Nephron (organoid): Measurements from ENCODE around the gene SMIM26.

Source experiments
- H3K27ac Mint-ChIP-seq, 3 experiments: 2 replicates each; pipeline ENCODE4 v1.8.0; 2020; ENCODE audit warnings: mixed read lengths in 3 of 3, mild to moderate bottlenecking in 2 of 3, moderate library complexity in 1 of 3
- H3K27me3 Mint-ChIP-seq: 2 replicates; pipeline ENCODE4 v1.8.0; 2021; ENCODE audit warnings: low read depth, mild to moderate bottlenecking, moderate library complexity, mixed read lengths
- H3K36me3 Mint-ChIP-seq: 2 replicates; pipeline ENCODE4 v1.8.0; 2020; ENCODE audit warnings: low read depth, mixed read lengths
- H3K4me1 Mint-ChIP-seq: 2 replicates; pipeline ENCODE4 v1.8.0; 2020; ENCODE audit warnings: mixed read lengths
- H3K4me3 Mint-ChIP-seq, 3 experiments: 2 replicates each; pipeline ENCODE4 v1.8.0; 2020; ENCODE audit warnings: mild to moderate bottlenecking in 3 of 3, mixed read lengths in 3 of 3, moderate library complexity in 2 of 3
- H3K9me3 Mint-ChIP-seq: 2 replicates; pipeline ENCODE4 v1.8.0; 2020; ENCODE audit warnings: mixed read lengths
- TF ChIP-seq, protein P1 (sequence below), 3 experiments: fragments of 200-600 bp; sonication (generic); IDR thresholded peaks; one replicate each; pipeline ENCODE4 v1.5.0; 2021; ENCODE audit warnings: antibody characterized with exemption in 3 of 3; ENCODE audit not compliant: unreplicated experiment in 3 of 3

Gene SMIM26

DNA sequence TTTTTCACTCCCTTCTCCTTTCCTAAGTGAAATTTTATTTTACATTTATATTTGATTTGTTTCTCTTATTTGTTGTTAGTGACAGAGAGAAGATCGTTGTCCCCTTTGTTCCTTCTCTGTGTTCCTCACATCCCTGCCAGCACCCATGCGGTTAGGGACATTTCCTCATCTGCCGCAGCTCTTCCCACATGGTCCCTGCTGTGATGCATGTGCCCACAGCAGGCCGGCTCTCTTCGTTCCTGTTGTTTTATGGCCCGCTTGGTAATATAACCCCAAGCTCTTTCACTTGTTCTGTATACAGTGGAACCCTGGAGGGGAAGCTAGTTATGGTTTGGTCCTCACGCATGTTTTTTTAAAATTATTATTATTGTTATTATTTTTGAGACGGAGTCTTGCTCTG lies 44.3 kb downstream of the SMIM26 start:
- Mint-ChIP-seq H3K4me1 (no peaks in the 10 kb centered on the region), H3K36me3 (peaks cover 19% of the 10 kb centered on the region), H3K27ac (no peak overlapping the region), H3K27me3 (peaks cover 4% of the 10 kb centered on the region), H3K9me3 (peaks cover 4% of the 10 kb centered on the region), H3K4me3 (no peak overlapping the region)
- TF ChIP-seq, protein P1, sequence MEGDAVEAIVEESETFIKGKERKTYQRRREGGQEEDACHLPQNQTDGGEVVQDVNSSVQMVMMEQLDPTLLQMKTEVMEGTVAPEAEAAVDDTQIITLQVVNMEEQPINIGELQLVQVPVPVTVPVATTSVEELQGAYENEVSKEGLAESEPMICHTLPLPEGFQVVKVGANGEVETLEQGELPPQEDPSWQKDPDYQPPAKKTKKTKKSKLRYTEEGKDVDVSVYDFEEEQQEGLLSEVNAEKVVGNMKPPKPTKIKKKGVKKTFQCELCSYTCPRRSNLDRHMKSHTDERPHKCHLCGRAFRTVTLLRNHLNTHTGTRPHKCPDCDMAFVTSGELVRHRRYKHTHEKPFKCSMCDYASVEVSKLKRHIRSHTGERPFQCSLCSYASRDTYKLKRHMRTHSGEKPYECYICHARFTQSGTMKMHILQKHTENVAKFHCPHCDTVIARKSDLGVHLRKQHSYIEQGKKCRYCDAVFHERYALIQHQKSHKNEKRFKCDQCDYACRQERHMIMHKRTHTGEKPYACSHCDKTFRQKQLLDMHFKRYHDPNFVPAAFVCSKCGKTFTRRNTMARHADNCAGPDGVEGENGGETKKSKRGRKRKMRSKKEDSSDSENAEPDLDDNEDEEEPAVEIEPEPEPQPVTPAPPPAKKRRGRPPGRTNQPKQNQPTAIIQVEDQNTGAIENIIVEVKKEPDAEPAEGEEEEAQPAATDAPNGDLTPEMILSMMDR (IDR thresholded peaks at IDR 0.05; ENCODE audit: unreplicated experiment in 3 of 3) = no peak

DNA sequence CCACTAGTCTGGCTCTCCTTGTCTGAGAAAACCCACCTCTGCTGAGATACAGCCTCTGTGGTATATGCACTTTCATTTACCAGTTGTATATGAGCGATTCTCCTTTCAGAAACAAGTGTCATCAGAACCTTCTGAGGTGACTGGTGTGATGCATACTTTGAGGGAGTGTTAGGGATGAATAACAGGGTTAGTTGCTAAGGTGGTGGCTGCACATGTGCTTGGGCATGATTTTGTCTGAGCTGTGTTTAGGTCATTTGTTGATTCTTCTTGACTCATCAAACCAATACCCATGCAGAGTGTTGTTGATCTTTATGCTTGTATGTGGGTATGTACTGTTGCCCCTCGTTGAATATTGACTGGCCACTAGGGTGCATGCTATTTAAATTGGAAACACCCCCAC lies 46.3 kb downstream of the SMIM26 start:
- H3K27me3 Mint-ChIP-seq = no peaks in the 10 kb centered on the region
- peaks cover 26% of the 10 kb centered on the region for H3K36me3 Mint-ChIP-seq
- no peaks in the 10 kb centered on the region for H3K4me1 Mint-ChIP-seq
- peaks cover 5% of the 10 kb centered on the region for H3K9me3 Mint-ChIP-seq
- no peak overlapping the region for H3K4me3 Mint-ChIP-seq
- no peak overlapping the region for H3K27ac Mint-ChIP-seq
- TF ChIP-seq, protein P1 (IDR thresholded peaks at IDR 0.05; ENCODE audit: unreplicated experiment in 3 of 3) = no peak

DNA sequence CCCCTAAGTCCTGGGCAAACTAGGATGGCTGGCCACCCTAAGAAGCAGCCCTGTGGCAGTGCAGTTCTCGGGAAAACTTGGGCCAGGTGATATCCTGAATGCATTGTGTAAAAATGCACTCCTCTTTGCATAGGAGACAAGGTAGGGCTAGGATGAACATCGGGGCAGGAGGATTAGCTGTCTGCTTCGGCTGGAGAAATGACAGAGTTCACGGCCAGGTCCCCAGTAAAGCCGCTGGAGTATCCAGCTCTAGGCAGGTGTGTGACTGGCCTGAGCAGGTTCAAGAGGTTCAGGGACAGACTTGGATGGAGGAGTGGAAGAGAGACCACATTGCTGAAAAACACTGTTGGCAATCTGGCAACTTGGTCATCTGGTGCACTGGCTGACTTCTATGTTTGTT lies 47.0 kb downstream of the SMIM26 start:
- peaks cover 5% of the 10 kb centered on the region for H3K9me3 Mint-ChIP-seq
- H3K27me3 Mint-ChIP-seq = no peaks in the 10 kb centered on the region
- H3K27ac Mint-ChIP-seq = no peak overlapping the region
- no peak overlapping the region for H3K4me3 Mint-ChIP-seq
- H3K36me3 Mint-ChIP-seq = peaks cover 29% of the 10 kb centered on the region
- no peaks in the 10 kb centered on the region for H3K4me1 Mint-ChIP-seq
- TF ChIP-seq, protein P1 (IDR thresholded peaks at IDR 0.05; ENCODE audit: unreplicated experiment in 3 of 3) = no peak

DNA sequence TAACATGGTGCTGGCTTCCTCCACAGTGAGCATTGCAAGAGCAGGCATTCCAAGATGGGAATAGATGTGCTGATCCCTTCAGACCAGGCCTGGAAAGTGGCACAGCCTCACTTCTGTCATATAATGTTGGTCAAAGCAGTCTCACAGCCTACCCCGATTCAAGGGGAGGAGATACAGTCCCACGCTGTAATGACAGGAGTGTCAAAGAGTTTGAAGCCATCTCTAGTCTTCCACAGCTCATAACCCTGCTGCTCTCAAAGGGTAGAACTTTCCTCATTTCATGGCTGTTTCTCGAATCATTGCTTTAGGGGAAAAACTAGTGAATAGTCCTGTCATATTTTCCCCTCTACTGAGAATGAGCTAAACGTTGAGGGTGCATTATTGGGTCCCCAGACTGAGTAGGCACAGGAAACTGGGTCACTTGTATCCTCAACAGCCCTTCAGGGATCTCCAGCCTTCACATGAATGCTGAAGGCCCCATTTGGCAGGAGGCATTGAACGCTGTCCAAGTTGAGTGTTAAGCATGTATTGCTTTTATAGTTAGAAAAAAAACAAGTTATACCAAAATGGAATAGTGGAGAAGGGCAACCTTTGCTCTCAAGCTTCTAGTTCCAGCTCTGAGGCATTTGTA lies 47.9 kb downstream of the SMIM26 start:
- H3K9me3 Mint-ChIP-seq = peaks cover 5% of the 10 kb centered on the region
- H3K36me3 Mint-ChIP-seq = peaks cover 26% of the 10 kb centered on the region
- TF ChIP-seq, protein P1 (IDR thresholded peaks at IDR 0.05; ENCODE audit: unreplicated experiment in 3 of 3) = no peak
- no peak overlapping the region for H3K27ac Mint-ChIP-seq
- no peaks in the 10 kb centered on the region for H3K4me1 Mint-ChIP-seq
- no peaks in the 10 kb centered on the region for H3K27me3 Mint-ChIP-seq
- no peak overlapping the region for H3K4me3 Mint-ChIP-seq
